Measurements from ENCODE around the gene PABPN1.

The PABPN1 gene

DNA sequence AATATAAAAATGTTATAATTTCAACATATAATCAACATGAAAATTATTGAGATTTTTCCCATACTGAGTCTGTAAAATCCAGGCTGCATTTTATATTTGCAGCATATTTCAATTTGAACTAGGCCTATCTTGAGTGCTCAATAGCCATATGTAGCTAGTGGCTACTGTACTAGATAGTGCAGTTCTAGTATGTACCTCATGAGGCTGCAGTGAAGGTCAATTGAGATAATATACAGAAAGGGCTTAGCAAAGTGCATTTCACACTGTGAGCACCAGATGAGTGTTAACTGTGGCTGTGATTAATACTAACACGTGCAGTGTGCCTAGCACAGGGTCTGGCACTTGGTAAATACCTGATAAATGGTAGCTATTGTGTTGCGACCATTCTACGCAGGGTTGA is 36.8 kb downstream of the PABPN1 start:
- DNase-seq (ENCODE audit: low spot score), result no peak

GRCh38 chr14:23358553-23359166 is 37.4 kb downstream of the PABPN1 start:
- DNase-seq (ENCODE audit: low spot score), result no peak

DNA sequence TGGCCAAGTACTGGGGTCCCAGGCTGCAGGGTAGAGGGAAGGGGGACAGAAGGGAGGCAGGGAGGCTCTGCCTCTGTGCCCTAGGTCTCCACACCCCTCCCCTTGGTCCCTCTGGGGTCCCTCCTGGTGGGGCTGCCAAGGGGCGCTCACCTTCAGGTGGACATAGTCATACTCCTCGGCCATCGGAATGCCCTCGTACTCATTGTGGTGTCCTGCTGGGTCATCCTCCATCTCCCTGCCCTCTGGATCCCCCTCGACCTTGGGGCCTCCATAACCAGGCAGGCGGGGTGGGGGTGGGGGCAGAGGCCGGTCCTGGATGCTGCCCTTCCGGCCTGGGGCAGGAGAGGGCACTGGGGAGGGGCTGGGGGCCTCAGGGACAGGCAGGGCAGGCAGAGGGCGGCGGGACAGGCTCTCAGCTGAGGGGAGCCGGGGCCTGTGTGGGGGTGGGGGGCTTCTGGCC is 37.9 kb downstream of the PABPN1 start:
- no peak for DNase-seq (ENCODE audit: low spot score)

GRCh38 chr14:23359722-23360447 is 38.6 kb downstream of the PABPN1 start:
- DNase-seq (ENCODE audit: low spot score), result no peak

DNA sequence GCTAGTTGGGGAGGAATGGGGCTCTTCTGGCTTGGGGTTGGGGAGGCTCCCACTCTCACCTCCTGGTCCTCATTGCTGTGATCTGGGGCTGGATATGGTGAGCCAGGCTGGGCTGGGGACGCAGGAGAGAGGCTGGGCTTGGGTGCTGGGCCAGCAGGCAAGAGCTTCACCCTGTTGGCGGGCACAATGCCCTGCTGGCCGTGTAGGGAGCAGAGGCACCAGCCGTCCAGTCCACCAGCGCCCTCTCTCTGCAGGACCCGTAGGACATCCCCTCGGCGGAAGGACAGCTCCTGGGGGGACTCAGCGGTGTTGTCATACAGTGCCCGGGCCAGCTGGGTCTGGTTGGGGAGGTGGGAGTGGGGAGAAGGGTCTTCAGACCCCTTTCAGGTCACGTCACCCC is 39.2 kb downstream of the PABPN1 start:
- DNase-seq (ENCODE audit: low spot score), result no peak

DNA sequence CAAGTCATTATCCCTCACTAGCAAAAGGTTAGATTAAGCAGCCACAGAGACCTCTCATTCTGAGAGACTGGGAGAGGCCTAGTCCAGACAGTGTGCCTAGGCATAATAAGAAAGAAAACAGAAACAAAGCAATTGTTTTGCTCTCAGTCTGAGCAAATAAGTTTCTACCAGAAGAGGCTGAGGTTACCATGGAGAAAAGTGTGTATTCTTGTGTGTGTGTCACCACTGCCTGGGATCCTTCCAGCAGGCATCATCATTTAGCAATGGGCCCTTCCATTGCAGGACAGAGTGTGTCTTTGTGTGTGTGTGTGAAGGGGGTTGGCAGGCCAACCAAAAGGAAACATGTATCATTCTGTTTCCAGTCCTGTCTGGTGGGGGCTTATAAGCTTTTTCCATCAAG is 40.1 kb downstream of the PABPN1 start:
- no peak for DNase-seq (ENCODE audit: low spot score)

GRCh38 chr14:23361763-23362162 is 40.5 kb downstream of the PABPN1 start:
- DNase-seq (ENCODE audit: low spot score), result no peak

DNA sequence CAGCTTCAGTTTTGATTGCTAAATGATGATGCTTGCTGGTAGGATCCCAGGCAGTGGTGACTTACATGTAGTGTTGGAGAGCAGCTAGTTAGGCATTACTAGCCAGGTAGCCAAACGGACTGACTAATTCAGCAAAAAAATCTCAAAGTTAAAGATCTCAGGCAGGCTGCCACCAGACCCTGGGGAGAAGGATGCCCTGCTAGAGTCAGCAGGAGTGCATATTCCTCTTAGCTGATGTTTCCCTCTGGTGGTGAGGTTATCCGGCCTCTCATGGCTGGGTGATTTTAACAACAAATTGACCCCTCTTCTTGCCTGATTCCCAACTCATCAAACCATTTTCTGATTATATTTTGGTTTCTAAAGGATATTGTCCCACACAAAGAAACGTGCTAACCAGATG is 40.9 kb downstream of the PABPN1 start:
- DNase-seq (ENCODE audit: low spot score), result peak; percentile 6

DNA sequence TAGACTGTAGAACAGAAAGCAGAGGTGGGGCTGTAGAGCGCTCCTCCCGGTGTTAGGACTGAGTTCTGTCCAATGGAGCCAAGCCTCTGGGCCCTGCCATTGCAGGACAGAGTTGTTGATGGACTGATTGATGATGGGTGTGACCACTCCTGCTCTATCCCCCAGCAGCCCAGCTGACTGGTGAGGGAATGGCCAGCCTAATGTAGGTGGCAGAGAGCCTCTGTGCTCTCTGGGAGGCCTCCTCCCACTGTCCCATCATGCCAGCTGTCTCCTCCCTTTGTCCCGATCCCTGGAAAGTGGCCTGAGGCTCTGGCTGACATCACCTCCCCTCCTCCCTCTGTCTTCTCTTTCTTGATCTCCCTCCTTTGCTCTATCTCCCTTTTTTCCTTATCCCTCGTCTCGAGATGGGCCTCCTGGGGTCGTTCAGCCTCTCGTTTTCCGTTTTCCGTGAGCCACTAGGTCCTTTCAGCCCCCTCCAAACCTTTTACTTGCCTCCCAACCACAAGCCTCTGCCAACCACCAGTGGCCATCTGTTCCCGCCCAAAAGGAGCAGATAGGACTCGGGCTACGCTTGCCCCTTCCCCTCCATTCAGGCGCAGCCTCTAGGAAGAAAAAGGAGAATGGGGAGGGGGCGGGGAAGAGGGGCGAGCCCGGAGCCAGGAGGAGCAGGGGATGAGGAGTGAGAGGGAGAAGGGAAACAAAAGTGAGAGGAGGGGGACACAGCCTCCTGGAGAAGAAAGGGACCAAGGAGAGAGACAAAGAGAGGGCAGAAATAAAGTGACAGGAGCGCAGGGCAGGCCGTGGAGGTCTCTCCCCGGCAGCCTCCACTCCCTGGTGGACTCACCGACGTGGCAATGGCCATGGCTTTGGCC is 43.1 kb downstream of the PABPN1 start:
- DNase-seq (ENCODE audit: low spot score), result no peak

DNA sequence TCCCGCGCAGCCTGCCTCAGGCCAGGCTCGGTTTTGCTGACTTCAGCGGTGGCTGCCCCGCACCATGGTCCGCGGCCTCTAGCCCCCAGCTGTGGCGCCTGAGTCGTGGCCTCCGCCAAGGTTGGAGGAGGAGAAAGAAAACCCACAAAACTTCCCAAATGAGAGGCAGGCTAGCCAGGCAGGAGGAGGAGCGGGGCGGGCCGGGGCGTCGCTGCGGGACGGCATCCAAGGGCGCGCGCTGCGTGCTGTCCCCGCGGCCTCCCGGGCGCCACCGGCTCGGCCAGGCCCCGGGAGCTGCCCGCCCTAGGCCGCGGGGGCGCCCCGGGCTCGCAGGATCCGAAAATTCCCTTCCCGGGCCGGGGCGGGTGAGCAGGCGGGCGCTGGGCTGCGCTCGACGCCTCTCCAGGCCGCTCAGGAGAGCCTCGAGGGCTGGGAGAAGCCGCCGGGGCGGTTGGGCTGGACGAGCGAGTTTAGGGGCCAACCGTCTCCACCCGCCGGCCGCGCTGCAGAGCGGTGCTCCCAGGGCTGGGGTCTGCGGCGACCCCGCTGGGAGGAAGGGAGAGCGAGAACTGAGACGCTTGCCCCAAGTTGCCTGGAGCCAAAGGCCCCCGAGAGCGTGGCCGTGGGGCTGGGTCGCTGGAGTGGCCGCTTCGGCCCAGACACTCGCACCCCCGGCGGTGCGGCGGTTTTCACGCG is 43.9 kb downstream of the PABPN1 start, which contains the start of gene EFS:
EFS (minus strand) TSS at position 137 of the 696 bp plus-strand sequence. CDS start 147 bp downstream, outside the sequence.
- DNase-seq (ENCODE audit: low spot score), result no peak

- no peak for DNase-seq (ENCODE audit: low spot score)
Observed at GRCh38 chr14:23365732-23366425, 44.6 kb downstream of the PABPN1 start.

GRCh38 chr14:23366426-23366921 is 45.2 kb downstream of the PABPN1 start:
- no peak for DNase-seq (ENCODE audit: low spot score)

DNA sequence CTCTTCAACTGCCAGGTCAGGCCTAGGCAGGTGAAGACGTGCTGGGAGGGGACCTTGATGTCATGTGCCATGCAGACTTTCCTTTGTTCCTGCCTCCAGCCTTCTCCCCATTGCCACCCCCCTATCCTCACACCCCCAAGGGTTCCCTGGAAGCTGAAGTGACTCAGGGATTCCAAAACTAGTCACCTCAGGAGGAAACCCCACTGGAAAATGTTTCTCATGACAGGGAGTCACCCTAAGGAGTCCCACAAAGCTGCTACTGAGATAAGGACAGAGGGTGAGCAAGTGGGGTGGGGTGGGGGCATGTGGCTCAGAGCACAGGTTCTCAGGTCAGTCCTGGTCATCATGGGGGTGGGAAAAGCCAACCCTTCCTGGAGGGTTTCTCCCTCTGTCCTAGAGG is 49.0 kb downstream of the PABPN1 start:
- no peak for DNase-seq (ENCODE audit: low spot score)

DNA sequence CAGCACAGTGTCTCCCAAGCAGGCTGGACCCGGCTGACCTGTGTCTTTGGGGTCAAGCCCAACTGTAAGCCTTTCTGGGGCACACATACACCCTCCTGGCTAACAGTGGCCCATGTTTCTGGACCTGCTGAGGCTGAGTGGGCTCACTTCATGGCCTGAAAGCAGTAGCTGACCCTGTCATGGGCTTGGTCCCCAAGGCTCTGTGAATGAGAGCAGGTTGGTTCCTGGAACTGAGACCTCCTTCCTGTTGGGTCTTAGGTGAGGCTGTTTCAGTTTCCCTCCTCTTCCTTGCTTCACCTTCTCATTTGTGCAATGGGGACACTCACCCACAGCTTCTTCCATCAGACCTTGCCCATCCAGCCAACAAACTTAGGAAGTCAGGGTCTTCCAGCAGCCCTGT is 50.6 kb downstream of the PABPN1 start:
- no peak for DNase-seq (ENCODE audit: low spot score)

GRCh38 chr14:23372509-23372908 is 51.3 kb downstream of the PABPN1 start, which contains the start of gene IL25:
Gene IL25, plus strand, starts transcription at chr14:23372809.
- DNase-seq (ENCODE audit: low spot score), result no peak

DNA sequence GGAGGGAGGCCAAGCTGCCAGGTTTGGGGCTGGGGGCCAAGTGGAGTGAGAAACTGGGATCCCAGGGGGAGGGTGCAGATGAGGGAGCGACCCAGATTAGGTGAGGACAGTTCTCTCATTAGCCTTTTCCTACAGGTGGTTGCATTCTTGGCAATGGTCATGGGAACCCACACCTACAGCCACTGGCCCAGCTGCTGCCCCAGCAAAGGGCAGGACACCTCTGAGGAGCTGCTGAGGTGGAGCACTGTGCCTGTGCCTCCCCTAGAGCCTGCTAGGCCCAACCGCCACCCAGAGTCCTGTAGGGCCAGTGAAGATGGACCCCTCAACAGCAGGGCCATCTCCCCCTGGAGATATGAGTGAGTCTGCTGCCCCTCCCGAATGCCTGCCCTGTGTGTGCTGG is 51.8 kb downstream of the PABPN1 start:
- no peak for DNase-seq (ENCODE audit: low spot score)
